Measurements from ENCODE around the gene DOCK1.

Gene DOCK1

GRCh38 chr10:127142856-127143255, 237.6 kb downstream of the DOCK1 start:
- DNase-seq (ENCODE audit: low spot score) = peak; percentile 30

DNA sequence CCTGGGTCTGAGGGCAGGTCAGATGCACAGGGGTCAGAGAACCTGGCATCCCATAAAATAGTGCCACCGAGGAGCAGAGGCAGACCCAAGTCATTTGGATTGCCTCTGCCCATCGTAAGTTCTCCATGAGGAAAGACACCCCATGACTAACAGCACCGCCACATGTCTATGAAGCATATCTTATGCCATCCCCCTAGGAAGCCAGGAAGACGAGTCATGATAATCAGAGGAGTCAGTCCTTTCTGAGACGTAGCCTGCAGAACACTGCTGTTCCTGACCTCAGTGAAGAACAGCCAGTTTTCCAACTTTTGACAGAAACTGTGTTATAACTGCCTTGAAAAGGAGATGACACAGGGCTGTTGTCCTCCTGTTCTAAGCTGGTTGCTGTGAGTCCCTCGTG, 239.9 kb downstream of the DOCK1 start:
- no peak for DNase-seq (ENCODE audit: low spot score)

DNA sequence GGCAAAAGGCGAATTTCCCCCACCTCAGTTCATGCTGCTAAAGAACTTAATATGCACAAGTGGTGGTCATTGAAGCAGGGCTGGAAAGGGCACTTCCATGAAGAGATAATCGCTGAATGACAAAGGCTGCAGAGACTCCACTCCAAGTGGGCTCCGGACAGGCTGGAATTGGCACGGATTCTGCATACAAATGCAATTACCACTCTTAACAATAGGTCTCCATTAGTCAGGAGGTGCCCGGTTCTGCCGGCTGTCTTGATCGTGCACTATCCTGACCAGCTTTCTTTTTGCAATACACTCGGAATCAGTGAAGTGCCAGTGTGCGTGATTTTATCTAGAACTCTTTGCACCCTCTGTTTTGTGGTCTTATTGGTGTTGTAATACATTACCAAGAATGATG, 241.4 kb downstream of the DOCK1 start:
- DNase-seq (ENCODE audit: low spot score) = no peak

DNA sequence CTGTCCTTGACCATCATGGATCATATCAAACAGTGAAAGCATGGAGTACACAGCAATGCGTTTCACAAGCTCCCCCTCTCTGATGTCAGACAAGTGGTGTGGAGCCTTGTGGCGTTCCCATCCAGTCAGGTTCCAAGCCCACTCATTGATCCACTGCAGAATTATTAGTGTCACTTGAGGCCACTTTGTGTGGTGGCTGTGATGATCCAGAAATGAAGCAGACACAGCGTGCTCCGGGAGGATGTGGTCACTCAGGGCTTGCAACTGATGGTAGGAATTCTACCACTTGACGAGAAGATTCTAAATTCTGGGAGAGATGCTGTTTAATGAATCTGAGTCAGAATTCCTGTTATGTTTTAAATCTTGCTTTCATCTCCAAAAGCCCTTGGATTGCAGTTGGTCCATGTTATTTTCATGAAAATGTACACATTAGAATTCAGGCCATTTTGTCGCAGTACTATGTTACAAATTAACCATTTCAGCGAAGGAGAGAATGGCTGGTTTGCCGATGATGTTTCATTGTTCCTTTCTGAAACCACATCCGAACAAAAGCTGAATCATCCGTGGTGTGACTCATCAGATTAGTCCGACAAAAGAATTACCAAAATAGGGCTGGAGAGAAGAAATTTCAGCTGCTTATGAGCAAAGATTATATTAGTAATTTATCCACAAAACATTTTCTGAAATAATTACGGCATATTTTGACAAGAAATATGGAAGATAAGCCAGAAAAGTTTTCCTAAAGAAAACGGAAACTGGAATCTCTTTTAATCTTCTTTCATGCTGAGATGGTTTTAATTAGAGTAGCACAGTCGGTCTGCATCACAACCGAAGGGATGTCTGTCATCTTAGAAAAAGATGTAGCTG, 243.1 kb downstream of the DOCK1 start:
- DNase-seq (ENCODE audit: low spot score) = peak; percentile 43

GRCh38 chr10:127148933-127149220, 243.6 kb downstream of the DOCK1 start:
- DNase-seq (ENCODE audit: low spot score) = no peak

DNA sequence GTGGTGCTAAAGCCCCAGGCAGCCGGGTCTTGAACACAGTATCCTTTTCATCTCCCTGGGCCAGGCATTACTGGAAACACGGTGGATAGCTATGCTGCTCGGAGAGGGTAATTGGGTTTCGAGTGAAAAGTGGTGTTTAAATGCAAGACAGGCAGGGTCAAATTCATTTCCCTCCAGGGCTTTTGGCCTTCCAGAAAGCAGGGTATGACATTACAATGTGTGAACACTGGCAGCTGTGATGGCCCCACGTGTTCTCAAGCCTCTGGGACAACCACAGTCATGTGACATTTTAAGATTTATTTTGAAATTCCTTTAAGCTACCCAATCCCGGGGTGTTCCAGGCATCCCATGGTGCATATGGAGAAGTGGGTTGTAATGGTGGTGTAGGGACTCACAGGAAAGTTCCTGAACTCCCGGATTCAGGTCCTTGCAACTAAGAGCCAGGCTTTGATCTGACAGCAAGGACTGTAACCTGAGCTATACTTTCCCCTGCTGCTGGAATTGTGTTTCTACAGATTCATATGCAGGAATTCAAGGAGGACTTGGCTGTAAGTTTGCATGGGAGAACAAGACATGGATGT, 244.4 kb downstream of the DOCK1 start:
- no peak for DNase-seq (ENCODE audit: low spot score)

DNA sequence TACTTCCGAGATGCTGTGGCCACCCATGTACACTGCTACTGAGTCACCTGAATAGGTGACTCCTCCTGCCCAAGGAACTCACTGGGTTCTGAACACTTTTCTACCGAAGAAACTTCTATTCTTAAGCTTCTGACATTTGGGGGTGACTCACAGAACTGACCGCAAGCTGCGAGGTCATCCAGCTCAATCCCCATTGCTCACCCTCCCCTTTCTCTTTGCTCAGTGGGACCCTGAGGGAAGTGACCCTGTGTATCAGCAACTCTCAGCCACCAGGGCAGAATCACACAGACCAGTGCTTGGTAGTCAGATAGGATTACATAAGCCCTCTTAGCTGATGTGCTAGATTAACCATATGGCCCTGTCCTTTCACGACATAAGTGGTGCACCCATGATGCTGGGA, 244.9 kb downstream of the DOCK1 start:
- DNase-seq (ENCODE audit: low spot score) = no peak

- DNase-seq (ENCODE audit: low spot score) = no peak
Observed at GRCh38 chr10:127151541-127151940, 246.3 kb downstream of the DOCK1 start.

DNA sequence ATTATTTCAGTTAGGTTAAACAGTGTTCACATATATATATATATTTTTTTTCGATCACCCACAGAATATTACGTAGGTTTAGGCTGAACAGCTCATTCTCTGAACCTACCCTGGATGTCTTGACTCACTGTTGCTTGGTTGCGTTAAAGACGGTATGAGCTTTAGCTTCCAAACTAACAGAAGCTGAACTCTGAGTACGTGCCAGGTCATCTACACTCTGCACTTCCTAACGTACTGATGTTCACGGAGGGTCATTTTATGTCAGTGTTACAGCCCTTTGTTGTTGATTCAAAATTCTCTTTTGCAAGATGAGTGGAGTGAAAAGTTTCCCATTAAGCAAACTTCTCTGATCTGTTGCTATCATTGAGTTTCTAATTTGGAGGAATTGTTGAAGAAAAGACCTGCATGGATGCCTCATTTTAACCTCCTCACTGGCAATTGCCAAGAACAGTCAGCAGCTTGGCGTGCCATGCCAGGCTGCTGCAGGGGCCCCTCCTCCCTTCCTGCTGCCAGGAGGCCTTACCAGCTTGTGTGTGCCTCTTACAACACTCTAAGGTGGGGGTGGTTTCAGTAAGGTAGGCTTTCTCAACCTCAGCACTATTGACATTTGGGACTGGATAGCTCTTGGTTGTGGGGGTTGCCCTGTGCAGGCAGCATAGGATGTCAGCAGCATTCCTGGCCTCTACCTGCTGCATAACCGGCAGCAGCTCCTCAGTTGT, 246.9 kb downstream of the DOCK1 start:
- peak; percentile 66 for DNase-seq (ENCODE audit: low spot score)

GRCh38 chr10:127153181-127153580, 248.0 kb downstream of the DOCK1 start:
- no peak for DNase-seq (ENCODE audit: low spot score)

GRCh38 chr10:127154831-127155620, 249.8 kb downstream of the DOCK1 start:
- DNase-seq (ENCODE audit: low spot score) = no peak

GRCh38 chr10:127157089-127157488, 251.9 kb downstream of the DOCK1 start:
- DNase-seq (ENCODE audit: low spot score) = no peak

- no peak for DNase-seq (ENCODE audit: low spot score)
Observed at GRCh38 chr10:127157506-127158200, 252.4 kb downstream of the DOCK1 start.

DNA sequence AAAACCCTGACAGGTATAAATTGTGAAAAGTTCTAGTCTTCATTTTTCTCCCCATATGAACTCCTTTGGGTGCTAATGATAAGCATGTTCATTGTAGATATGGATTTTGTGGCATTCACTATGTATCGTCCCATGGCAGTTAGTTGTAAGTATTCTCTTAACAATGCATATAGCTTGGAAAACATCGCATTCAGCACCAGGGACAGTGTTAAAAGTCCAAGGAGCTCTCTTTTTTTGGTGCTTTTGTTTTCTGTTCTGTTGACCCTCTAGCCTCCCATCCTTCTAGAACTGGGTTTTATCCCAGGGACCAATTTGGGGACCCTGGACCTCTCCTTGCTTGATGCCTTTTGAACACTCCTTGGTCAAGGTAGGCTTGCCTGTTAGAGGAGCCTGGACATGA, 253.4 kb downstream of the DOCK1 start:
- DNase-seq (ENCODE audit: low spot score) = no peak

- no peak for DNase-seq (ENCODE audit: low spot score)
Observed at GRCh38 chr10:127159648-127160245, 254.5 kb downstream of the DOCK1 start.

GRCh38 chr10:127161482-127161881, 256.3 kb downstream of the DOCK1 start:
- no peak for DNase-seq (ENCODE audit: low spot score)

GRCh38 chr10:127162841-127163240, 257.6 kb downstream of the DOCK1 start:
- no peak for DNase-seq (ENCODE audit: low spot score)

DNA sequence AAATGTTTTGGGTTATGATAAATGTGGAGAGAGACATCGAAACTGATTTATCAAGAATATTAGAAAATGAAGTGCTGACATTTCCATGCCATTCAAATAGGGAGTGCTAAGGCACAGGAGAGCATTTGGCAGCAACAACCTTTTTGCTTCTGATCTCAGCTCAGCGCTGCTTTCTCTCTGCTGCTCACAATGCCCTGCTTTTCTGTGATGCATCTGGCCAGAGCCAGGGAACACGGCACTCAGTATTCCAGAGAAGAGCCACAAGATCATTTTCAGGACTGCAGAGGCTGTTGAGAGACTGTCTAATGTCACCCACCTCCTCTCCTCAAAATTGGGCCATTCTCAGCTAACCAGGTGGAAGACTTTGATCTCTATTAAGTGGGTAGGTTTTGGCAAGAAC, 263.0 kb downstream of the DOCK1 start:
- DNase-seq (ENCODE audit: low spot score) = peak; percentile 77

GRCh38 chr10:127174866-127175265, 269.6 kb downstream of the DOCK1 start:
- no peak for DNase-seq (ENCODE audit: low spot score)

GRCh38 chr10:127175357-127176110, 270.3 kb downstream of the DOCK1 start:
- DNase-seq (ENCODE audit: low spot score) = no peak

GRCh38 chr10:127176649-127177048, 271.4 kb downstream of the DOCK1 start:
- no peak for DNase-seq (ENCODE audit: low spot score)

All from Ammon's horn (tissue), 1 donor.